Measurements from ENCODE around the gene AP1G2. TPM values are rescaled to one million over a fixed set of nuclear protein-coding genes. Genes with fewer than 3 reads are reported as not detected.

AP1G2 gene
- total RNA-seq, 4 donors from 2014 or later: 71.6 to 128 (median 114) TPM

DNA sequence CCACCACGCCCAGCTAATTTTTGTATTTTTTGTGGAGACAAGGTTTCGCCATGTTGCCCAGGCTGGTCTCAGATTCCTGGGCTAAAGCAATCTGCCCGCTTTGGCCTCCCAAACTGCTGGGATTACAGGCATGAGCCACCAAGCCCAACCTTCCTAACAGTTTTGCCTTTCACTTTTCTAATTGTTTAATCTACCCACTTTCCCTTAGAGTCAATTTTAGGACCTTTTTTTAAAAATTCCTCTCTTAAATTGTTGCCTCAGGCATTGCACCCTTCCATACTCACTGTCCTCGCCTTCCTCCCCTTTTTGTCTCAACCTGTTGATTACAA lies 27.5 kb downstream of the AP1G2 start:
- Histone ChIP-seq H3K27me3 (no peaks in the 10 kb centered on the region), H3K27ac (no peak overlapping the region), H3K4me3 (replicated peaks in 1 of 3) (no peak overlapping the region), H3K9me3 (no peaks in the 10 kb centered on the region), H3K4me1 (no peaks in the 10 kb centered on the region), H3K36me3 (no peaks in the 10 kb centered on the region)
- 91 to 95% methylated on average over 4 of the region's 4 CpGs for WGBS, 2 donors
- no peak for TF ChIP-seq POLR2A (IDR thresholded peaks at IDR 0.05)
- TF ChIP-seq, protein P1, sequence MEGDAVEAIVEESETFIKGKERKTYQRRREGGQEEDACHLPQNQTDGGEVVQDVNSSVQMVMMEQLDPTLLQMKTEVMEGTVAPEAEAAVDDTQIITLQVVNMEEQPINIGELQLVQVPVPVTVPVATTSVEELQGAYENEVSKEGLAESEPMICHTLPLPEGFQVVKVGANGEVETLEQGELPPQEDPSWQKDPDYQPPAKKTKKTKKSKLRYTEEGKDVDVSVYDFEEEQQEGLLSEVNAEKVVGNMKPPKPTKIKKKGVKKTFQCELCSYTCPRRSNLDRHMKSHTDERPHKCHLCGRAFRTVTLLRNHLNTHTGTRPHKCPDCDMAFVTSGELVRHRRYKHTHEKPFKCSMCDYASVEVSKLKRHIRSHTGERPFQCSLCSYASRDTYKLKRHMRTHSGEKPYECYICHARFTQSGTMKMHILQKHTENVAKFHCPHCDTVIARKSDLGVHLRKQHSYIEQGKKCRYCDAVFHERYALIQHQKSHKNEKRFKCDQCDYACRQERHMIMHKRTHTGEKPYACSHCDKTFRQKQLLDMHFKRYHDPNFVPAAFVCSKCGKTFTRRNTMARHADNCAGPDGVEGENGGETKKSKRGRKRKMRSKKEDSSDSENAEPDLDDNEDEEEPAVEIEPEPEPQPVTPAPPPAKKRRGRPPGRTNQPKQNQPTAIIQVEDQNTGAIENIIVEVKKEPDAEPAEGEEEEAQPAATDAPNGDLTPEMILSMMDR (IDR thresholded peaks at IDR 0.05): no peak
- no peak for DNase-seq
- intact Hi-C loops (cut with DNase I): no loop called here

DNA sequence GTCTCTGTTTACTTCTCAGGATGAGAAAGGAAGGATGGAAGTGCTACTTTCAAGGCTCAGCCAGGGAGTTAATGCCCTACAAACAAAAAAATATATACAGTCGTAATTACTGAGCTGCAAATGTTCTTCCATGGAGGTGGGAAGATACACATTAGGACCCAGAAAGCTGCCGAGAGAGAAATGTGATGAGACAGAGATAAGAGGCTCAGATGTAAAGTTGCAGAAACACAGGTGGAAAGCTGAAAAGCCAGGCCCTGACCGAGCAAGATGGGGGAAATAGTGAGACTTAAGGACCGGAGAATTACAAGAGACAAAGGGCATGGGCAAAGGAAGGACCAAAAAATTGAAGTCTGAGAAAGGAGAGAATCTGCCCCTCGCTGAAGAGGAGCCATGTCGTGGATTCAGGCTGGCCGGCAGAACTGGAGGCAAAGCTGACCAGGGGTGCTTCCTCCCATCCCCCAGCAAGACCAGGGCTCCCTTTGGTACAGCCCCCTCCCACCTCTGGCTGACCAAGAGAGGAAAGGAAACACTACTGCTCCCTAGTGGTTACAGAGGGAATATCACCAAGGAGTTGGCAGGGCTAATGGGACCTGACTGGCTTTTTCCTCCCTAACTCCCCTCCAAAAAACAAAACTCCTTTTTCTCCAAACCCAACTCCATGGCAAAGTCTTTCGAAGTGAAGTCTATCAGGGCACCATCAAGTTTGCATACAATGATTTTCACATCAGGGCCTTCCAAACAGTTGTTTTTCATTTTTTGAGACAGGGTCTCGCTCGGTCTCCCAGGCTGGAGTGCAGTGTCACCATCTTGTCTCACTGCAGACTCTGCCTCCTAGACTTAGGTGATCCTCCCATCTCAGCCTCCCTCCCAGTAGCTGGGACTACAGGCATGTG lies 28.1 kb downstream of the AP1G2 start:
- no peak for DNase-seq
- Histone ChIP-seq H3K4me3 (replicated peaks in 1 of 3) (no peak overlapping the region), H3K4me1 (no peaks in the 10 kb centered on the region), H3K9me3 (no peaks in the 10 kb centered on the region), H3K27ac (no peak overlapping the region), H3K36me3 (no peaks in the 10 kb centered on the region), H3K27me3 (no peaks in the 10 kb centered on the region)
- TF ChIP-seq POLR2A (IDR thresholded peaks at IDR 0.05): no peak
- TF ChIP-seq, protein P1 (IDR thresholded peaks at IDR 0.05): peak; percentile 45 to 80 (median 56)
- WGBS, 2 donors: 39 to 40% methylated on average over 10 of the region's 10 CpGs
- intact Hi-C loops (cut with DNase I): no loop called here

DNA sequence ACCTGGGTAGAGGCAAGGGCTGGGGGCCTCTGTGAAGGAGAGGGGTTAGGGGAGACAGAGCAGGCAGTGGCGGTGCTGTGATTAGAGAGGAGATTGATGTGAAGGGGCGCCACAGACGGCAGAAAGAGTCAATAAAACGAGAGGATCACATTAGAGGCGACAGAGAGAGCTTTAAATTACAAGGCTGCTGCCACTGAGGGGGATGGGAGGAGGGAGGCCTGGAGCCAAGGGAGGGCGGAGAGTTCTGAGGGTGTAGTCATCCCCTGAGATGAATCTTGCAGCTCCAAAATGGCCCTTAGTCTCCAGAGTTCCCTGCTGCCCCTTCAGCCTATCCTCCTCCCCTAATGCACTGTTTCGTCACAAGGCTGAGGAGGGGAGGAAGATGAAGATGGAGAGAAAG lies 28.8 kb downstream of the AP1G2 start:
- intact Hi-C loops (cut with DNase I): no loop called here
- no peaks in the 10 kb centered on the region for H3K36me3 ChIP-seq
- H3K4me1 ChIP-seq: no peaks in the 10 kb centered on the region
- H3K4me3 ChIP-seq (replicated peaks in 1 of 3): no peak overlapping the region
- no peak overlapping the region for H3K27ac ChIP-seq
- H3K27me3 ChIP-seq: no peaks in the 10 kb centered on the region
- H3K9me3 ChIP-seq: no peaks in the 10 kb centered on the region
- TF ChIP-seq POLR2A (IDR thresholded peaks at IDR 0.05): no peak
- TF ChIP-seq, protein P1 (IDR thresholded peaks at IDR 0.05): no peak
- no peak for DNase-seq
- WGBS, 2 donors: 53 to 54% methylated on average over 7 of the region's 7 CpGs

DNA sequence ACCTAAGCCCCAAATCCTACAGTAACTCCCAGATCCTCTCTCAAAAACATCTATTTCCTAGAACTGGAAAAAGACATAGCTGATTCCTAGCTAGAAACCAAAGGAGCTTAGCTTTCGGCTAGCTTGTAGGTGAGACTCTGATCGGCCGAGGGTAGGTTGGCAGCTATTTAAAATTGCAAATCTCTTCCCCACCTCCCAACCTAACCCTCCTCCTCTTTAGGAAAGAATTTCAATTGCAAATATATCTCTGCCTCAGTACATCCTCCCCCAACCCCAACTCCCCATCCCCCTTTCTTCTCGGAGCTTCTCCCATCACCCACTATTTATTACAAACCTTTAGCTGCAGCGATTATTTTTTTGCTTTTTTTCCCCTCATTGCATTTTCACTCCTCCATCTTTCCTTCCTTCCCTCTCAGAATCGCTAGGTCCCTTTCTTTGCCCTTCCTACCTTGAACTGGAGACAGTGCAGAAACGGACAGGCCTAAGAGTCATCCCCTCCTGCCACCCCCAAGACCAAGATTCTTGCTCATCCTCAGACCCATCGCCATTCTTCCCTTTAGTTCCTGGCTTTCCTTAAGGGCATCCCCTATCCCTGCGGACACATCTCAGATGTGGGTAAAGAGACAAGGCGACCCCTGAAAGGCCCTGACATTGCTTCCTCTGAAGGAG lies 29.4 kb downstream of the AP1G2 start:
- no peaks in the 10 kb centered on the region for H3K36me3 ChIP-seq
- WGBS, 2 donors: 62 to 65% methylated on average over 10 of the region's 10 CpGs
- intact Hi-C loops (cut with DNase I): no loop called here
- H3K27ac ChIP-seq: no peak overlapping the region
- no peak overlapping the region for H3K4me3 ChIP-seq (replicated peaks in 1 of 3)
- no peak for DNase-seq
- no peaks in the 10 kb centered on the region for H3K9me3 ChIP-seq
- H3K27me3 ChIP-seq: no peaks in the 10 kb centered on the region
- H3K4me1 ChIP-seq: no peaks in the 10 kb centered on the region
- no peak for TF ChIP-seq POLR2A (IDR thresholded peaks at IDR 0.05)
- TF ChIP-seq, protein P1 (IDR thresholded peaks at IDR 0.05): no peak

Data from thyroid gland (tissue), 4 donors.